ENCODE data around the gene GAB1.

- TF ChIP-seq TAF1 (conservative IDR thresholded peaks at IDR 0.05) (no peak), CTCF (IDR thresholded peaks at IDR 0.05; ENCODE audit: low read depth, low read length, missing input control) (no peak), HNF4A (conservative IDR thresholded peaks at IDR 0.05) (no peak), JUND (IDR thresholded peaks at IDR 0.05) (no peak), RXRA (IDR thresholded peaks at IDR 0.05) (no peak), RAD21 (IDR thresholded peaks at IDR 0.05) (no peak), GABPA (IDR thresholded peaks at IDR 0.05 in 1 of 2, conservative IDR thresholded peaks at IDR 0.05 in 1 of 2) (no peak)
- TF ChIP-seq, protein P1, sequence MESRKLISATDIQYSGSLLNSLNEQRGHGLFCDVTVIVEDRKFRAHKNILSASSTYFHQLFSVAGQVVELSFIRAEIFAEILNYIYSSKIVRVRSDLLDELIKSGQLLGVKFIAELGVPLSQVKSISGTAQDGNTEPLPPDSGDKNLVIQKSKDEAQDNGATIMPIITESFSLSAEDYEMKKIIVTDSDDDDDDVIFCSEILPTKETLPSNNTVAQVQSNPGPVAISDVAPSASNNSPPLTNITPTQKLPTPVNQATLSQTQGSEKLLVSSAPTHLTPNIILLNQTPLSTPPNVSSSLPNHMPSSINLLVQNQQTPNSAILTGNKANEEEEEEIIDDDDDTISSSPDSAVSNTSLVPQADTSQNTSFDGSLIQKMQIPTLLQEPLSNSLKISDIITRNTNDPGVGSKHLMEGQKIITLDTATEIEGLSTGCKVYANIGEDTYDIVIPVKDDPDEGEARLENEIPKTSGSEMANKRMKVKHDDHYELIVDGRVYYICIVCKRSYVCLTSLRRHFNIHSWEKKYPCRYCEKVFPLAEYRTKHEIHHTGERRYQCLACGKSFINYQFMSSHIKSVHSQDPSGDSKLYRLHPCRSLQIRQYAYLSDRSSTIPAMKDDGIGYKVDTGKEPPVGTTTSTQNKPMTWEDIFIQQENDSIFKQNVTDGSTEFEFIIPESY (IDR thresholded peaks at IDR 0.05): no peak
- TF ChIP-seq, protein P2, sequence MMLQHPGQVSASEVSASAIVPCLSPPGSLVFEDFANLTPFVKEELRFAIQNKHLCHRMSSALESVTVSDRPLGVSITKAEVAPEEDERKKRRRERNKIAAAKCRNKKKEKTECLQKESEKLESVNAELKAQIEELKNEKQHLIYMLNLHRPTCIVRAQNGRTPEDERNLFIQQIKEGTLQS (IDR thresholded peaks at IDR 0.05): no peak
These were observed 15.2 kb downstream of the GAB1 start for GRCh38 chr4:143351774-143352451.

Measured in liver (tissue), 3 donors.